T-helper 1 cell (primary cell): ENCODE data around the gene VEGFB.
A peak's percentile ranks its signal among the peaks of the same experiment; 100 is the strongest.

Experiments
- DNase-seq, 5 donors: peaks; one replicate each; pipeline ENCODE4 v3.0.0-alpha.2; 2012 to 2020

The VEGFB gene

GRCh38 chr11:64211181-64211872 is 23.1 kb upstream of the VEGFB start:
- DNase-seq = no peak

DNA sequence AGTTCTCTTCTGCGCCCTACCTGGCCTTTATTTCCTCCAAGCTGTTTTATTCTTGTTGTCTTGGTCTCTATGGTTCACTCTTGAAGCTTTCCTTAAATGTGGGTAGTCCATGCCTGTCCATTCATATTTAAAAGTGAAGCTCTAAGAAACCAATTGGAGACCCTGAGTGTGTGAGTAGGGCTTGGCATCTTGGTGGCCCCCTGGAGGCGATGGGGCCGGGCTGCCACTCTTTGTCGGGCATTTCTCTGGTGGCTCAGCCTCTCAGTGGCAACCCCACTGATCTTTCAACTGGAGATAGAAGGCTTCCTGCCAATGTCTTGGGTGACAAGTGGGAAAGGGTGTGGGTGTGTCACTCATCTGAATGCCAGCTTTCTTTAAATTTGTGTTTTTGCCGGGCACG is 17.5 kb upstream of the VEGFB start:
- no peak for DNase-seq

- DNase-seq = no peak
These were observed 15.6 kb upstream of the VEGFB start for GRCh38 chr11:64218628-64219353.

GRCh38 chr11:64219354-64219684 is 15.1 kb upstream of the VEGFB start:
- no peak for DNase-seq

DNA sequence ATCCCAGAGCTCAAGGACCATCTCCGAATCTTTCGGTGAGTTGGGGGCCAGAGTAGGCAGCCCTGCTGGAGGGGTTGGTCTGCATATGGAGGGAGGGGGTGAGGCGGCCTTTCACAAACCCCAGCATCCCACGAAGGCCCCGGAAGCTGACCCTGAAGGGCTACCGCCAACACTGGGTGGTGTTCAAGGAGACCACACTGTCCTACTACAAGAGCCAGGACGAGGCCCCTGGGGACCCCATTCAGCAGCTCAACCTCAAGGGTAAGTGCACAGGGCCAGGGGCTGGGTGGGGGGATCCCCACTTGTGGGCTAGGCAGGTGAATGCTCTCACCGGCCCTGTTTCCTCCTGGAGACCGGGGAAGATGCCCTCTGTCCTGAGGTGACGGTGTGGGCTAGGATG is 14.6 kb upstream of the VEGFB start:
- DNase-seq = no peak

- DNase-seq = no peak
These were observed 14.1 kb upstream of the VEGFB start for GRCh38 chr11:64220271-64220670.

- DNase-seq = no peak
These were observed 13.6 kb upstream of the VEGFB start for GRCh38 chr11:64220798-64221197.

- no peak for DNase-seq
These were observed 11.8 kb upstream of the VEGFB start for GRCh38 chr11:64222651-64223000.

GRCh38 chr11:64223001-64223651 is 11.3 kb upstream of the VEGFB start:
- no peak for DNase-seq

GRCh38 chr11:64224151-64224890 is 10.1 kb upstream of the VEGFB start:
- DNase-seq = no peak

DNA sequence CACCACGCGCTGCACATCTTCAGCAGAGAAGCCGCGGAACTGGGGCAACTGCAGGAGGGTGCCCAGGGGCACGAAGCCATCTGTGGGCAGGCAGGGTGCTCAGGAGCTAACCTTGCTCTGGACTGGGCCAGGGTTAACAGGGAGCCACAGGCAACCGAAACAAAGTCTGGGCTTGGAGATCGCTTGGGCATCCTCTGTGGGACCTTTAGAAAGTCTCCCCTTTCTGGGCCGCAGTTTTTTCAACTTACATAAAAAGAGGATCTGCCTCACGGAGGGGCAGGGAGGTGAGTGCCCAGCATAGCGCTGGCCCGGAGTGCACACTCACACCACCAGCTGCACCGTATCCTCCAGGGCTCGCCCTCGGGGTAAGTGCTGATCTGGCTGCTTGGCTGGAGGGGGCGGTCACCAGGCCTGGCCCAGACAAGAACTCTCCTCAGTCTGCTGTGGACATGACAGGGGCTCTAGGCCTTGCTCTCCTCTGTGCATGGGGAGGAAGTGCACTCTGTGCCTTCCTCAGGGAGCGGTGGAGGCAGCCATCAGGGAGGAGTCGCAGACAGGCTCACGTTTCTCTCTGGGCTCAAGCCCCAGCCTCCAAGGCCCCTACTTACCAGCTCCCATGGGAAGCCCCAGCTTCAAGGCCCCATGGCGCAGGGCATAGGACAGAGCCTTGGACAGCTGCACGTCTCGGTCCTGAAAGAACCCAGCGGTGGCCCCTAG is 9.3 kb upstream of the VEGFB start:
- DNase-seq = no peak

GRCh38 chr11:64225608-64226506 is 8.5 kb upstream of the VEGFB start, which contains the start of the genes NUDT22 and TRPT1:
TSS of gene NUDT22 (plus strand) at chr11:64226274. CDS start at chr11:64226653, 379 bp downstream.
TSS of gene TRPT1 (minus strand) at chr11:64226186. CDS start at chr11:64225860, 326 bp downstream.
- DNase-seq = peak; percentile 75 to 90 (median 86)

- peak in 2 of 5 donors; percentile 56 to 78 for DNase-seq
These were observed 7.8 kb upstream of the VEGFB start for GRCh38 chr11:64226507-64227051.

GRCh38 chr11:64227405-64227956 is 6.9 kb upstream of the VEGFB start:
- DNase-seq = no peak

- no peak for DNase-seq
These were observed 5.2 kb upstream of the VEGFB start for GRCh38 chr11:64229090-64229743.

DNA sequence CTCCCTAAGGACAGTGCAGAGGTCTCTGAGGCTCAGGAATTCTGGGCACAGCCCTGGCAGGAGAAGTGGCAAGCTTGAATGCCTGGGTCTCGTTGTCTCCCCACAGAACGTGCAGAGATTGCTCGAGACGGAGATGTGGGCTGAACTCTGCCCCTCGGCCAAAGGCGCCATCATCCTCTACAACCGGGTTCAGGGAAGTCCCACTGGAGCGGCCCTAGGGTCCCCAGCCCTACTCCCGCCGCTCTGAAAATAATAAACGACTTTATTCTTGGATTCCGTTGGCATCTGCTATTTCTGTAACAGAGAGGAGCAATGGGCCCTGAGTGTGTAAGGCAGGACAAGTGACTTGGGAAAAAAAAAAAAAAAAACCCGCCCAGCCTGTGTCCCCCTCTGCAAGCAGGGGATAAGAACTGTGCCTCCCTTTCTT is 4.6 kb upstream of the VEGFB start:
- no peak for DNase-seq

- peak; percentile 79 to 92 (median 84) for DNase-seq
These were observed 4.0 kb upstream of the VEGFB start, which contains the start of gene DNAJC4 for GRCh38 chr11:64230171-64230984. TSS of gene DNAJC4 (plus strand) at chr11:64230548. CDS start at chr11:64230855, 307 bp downstream.

GRCh38 chr11:64230985-64231365 is 3.4 kb upstream of the VEGFB start:
- DNase-seq = no peak

- DNase-seq = no peak
These were observed 2.8 kb upstream of the VEGFB start for GRCh38 chr11:64231546-64231945.
